ENCODE data around the gene MYO1B. TPM values are rescaled to one million over a fixed set of nuclear protein-coding genes. Genes with fewer than 3 reads are reported as not detected.

The MYO1B gene
- total RNA-seq, 1 donor from 2014 or later, result 16.2 TPM

DNA sequence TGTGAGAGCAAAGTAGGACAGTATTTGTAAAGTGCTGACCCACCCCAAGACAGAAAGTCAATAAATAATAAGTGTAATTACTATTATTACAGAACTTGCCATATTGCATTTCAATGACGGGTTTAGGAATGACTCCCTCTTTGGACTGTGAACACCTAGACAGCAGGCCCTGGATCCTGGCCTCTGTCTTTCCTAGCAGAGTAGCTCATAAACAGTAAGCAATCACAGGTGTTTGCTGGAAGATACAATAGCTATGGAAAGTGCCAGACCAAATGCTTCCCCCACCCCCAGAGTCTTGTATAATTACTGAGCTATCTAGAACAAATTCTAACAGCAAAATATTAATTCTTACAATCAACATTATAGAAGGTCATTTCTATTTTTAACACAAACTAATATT is 20.1 kb upstream of the MYO1B start:
- intact Hi-C loops (cut with micrococcal nuclease), result no loop called here
- no peaks in the 10 kb centered on the region for H3K9me3 ChIP-seq (replicated peaks)
- H3K4me3 ChIP-seq, result no peak overlapping the region
- TF ChIP-seq, protein P1, sequence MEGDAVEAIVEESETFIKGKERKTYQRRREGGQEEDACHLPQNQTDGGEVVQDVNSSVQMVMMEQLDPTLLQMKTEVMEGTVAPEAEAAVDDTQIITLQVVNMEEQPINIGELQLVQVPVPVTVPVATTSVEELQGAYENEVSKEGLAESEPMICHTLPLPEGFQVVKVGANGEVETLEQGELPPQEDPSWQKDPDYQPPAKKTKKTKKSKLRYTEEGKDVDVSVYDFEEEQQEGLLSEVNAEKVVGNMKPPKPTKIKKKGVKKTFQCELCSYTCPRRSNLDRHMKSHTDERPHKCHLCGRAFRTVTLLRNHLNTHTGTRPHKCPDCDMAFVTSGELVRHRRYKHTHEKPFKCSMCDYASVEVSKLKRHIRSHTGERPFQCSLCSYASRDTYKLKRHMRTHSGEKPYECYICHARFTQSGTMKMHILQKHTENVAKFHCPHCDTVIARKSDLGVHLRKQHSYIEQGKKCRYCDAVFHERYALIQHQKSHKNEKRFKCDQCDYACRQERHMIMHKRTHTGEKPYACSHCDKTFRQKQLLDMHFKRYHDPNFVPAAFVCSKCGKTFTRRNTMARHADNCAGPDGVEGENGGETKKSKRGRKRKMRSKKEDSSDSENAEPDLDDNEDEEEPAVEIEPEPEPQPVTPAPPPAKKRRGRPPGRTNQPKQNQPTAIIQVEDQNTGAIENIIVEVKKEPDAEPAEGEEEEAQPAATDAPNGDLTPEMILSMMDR (IDR thresholded peaks at IDR 0.05; ENCODE audit: borderline replicate concordance), result no peak
- peaks cover 41% of the 10 kb centered on the region for H3K4me1 ChIP-seq
- no peaks in the 10 kb centered on the region for H3K36me3 ChIP-seq
- no peak for DNase-seq
- no peaks in the 10 kb centered on the region for H3K27me3 ChIP-seq (ENCODE audit: low read depth)
- H3K27ac ChIP-seq (replicated peaks), result peak overlapping the region; percentile 56

DNA sequence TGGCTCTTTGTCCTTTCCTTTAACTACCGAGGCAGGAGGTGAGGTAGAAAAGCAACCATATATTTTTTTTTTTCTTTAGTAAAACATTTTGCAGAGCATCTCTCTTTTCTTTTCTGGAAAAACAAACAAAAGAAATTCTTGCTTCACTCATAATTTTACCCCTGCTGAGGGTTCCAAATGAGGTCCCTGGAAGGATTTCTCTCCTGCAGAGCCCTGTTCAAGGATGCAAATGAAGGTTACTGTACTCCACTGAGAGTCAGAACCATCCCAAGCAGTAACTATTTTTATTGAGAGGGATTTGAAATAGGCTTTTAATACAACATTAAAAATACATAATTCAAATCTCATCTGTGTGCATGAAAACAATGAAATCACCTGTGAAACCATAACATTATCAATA is 19.5 kb upstream of the MYO1B start:
- H3K36me3 ChIP-seq, result no peaks in the 10 kb centered on the region
- H3K27me3 ChIP-seq (ENCODE audit: low read depth), result no peaks in the 10 kb centered on the region
- DNase-seq, result no peak
- no peak overlapping the region for H3K4me3 ChIP-seq
- TF ChIP-seq, protein P1 (IDR thresholded peaks at IDR 0.05; ENCODE audit: borderline replicate concordance), result no peak
- H3K27ac ChIP-seq (replicated peaks), result peak overlapping the region; percentile 56
- intact Hi-C loops (cut with micrococcal nuclease), result no loop called here
- no peaks in the 10 kb centered on the region for H3K9me3 ChIP-seq (replicated peaks)
- peaks cover 41% of the 10 kb centered on the region for H3K4me1 ChIP-seq

DNA sequence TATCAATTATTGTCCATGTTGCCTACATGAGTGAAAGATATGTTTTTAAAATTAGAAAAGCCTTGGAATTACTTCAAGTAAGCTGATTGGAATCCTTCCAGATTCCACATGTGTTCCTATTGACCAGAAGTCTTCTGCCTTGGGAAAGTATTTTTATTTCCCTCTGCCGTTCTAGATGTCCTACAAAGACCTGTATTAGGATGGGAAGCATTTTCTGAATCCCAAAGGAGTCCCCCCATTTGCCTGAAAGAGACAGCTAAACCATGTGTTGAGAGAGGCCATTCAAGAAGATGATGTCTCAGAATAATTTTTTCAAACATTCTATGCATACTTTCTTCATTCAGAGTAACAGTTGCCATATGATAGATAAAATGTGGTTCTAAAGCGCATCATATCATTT is 19.0 kb upstream of the MYO1B start:
- TF ChIP-seq, protein P1 (IDR thresholded peaks at IDR 0.05; ENCODE audit: borderline replicate concordance), result no peak
- intact Hi-C loops (cut with micrococcal nuclease), result no loop called here
- DNase-seq, result no peak
- Histone ChIP-seq H3K4me1 (peaks cover 42% of the 10 kb centered on the region), H3K27ac (replicated peaks) (peak overlapping the region; percentile 56), H3K9me3 (replicated peaks) (no peaks in the 10 kb centered on the region), H3K36me3 (no peaks in the 10 kb centered on the region), H3K27me3 (ENCODE audit: low read depth) (no peaks in the 10 kb centered on the region), H3K4me3 (no peak overlapping the region)

DNA sequence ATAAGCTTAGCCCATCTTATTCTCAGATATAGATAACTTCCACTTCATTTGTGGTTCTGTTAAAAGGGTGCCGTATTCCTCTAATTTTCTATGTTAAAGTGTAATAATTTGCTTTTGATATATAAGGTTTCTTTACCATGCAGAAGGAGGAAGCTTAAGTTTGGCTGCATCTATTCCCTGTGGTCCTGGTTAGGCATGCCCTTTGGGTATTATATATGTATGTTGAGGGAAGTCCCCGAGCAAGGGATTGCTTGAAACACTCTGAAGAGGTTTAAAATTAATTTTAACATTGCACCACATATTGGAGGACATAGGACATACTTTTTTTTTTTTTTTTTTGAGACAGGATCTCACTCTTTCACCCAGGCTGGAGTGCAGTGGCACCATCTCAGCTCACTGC is 16.9 kb upstream of the MYO1B start:
- peak overlapping the region; percentile 49 for H3K27ac ChIP-seq (replicated peaks)
- no peaks in the 10 kb centered on the region for H3K36me3 ChIP-seq
- no peaks in the 10 kb centered on the region for H3K27me3 ChIP-seq (ENCODE audit: low read depth)
- intact Hi-C loops (cut with micrococcal nuclease), result no loop called here
- H3K4me1 ChIP-seq, result peaks cover 46% of the 10 kb centered on the region
- TF ChIP-seq, protein P1 (IDR thresholded peaks at IDR 0.05; ENCODE audit: borderline replicate concordance), result no peak
- no peak overlapping the region for H3K4me3 ChIP-seq
- no peak for DNase-seq
- H3K9me3 ChIP-seq (replicated peaks), result no peaks in the 10 kb centered on the region

DNA sequence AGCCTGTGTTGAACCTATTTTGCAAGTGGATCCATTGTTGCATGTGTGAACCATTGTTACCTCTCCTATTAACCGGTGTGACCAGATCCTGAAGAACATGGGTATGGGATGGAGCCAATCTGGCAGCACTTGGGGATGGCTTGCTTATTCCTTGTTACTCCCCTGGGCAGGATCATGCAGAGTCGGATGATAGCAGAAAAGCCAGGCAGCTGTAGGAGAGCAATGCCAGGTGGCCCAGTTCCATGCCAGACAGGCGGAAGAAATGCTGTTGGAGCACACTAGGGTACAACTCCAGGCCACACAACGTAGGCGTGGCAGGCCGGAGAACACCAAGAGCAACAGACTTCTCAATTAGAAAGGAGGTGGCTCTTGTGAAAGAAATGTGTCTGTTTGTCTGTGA is 16.3 kb upstream of the MYO1B start:
- Histone ChIP-seq H3K27me3 (ENCODE audit: low read depth) (no peaks in the 10 kb centered on the region), H3K4me1 (peaks cover 41% of the 10 kb centered on the region), H3K36me3 (no peaks in the 10 kb centered on the region), H3K9me3 (replicated peaks) (no peaks in the 10 kb centered on the region), H3K27ac (replicated peaks) (peak overlapping the region; percentile 49), H3K4me3 (no peak overlapping the region)
- TF ChIP-seq, protein P1 (IDR thresholded peaks at IDR 0.05; ENCODE audit: borderline replicate concordance), result no peak
- intact Hi-C loops (cut with micrococcal nuclease), result no loop called here
- peak; percentile 65 for DNase-seq

DNA sequence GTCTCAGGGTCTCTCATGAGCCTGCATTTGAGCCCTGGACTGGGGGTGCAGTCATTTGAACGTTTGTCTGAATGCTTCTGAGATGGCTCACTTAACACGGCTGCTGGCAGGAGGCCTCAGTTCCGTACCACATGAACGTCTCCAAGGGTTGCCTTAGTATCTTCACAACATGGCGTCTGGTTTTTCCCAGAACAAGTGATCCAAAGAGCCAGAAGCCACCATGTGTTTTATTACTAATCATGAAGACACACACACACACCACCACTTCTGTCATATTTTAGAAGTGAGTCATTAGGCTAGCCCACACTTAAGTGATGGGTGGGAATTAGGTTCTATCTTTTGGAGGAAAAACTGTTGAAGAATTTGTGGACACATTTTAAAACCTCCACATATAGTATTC is 15.0 kb upstream of the MYO1B start:
- H3K4me1 ChIP-seq, result peaks cover 44% of the 10 kb centered on the region
- peak overlapping the region; percentile 80 for H3K27ac ChIP-seq (replicated peaks)
- no peak overlapping the region for H3K4me3 ChIP-seq
- H3K27me3 ChIP-seq (ENCODE audit: low read depth), result no peaks in the 10 kb centered on the region
- DNase-seq, result no peak
- intact Hi-C loops (cut with micrococcal nuclease), result no loop called here
- no peaks in the 10 kb centered on the region for H3K9me3 ChIP-seq (replicated peaks)
- TF ChIP-seq, protein P1 (IDR thresholded peaks at IDR 0.05; ENCODE audit: borderline replicate concordance), result no peak
- H3K36me3 ChIP-seq, result no peaks in the 10 kb centered on the region
